Astrocyte (in vitro differentiated cells and primary cell): ENCODE results near the gene CEMP1.

ENCODE experiments used
- EZH2 ChIP-seq: IDR thresholded peaks from 2 replicates; pipeline ENCODE4 v1.6.1; 2012; ENCODE audit warnings: mild to moderate bottlenecking, low read length, inconsistent platforms; ENCODE audit not compliant: insufficient read depth
- TF ChIP-seq, protein P1 (sequence below): IDR thresholded peaks from 2 replicates; pipeline ENCODE4 v1.5.1; 2011; ENCODE audit warnings: low read depth, mild to moderate bottlenecking, inconsistent platforms, low read length, moderate library complexity; ENCODE audit not compliant: insufficient read depth

DNA sequence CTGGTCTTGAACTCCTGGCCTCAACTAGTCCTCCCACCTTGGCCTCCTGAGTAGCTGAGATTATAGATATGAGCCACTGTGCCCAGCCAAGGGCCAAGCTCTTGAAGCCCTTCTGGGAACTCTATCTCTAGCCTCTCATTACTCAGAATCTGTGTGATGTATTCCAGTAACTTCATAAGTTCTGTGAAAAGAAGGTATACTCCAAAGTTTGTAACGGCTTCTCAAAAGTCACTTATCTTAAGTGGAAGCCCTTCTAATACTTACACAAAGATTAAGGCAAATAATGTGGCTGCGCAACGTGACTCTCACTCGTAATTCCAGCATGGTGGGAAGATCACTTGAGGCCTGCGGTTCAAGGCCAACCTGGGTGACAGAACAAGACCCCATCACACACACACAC is 36.6 kb downstream of the CEMP1 start:
- TF ChIP-seq EZH2, result no peak
- TF ChIP-seq, protein P1, sequence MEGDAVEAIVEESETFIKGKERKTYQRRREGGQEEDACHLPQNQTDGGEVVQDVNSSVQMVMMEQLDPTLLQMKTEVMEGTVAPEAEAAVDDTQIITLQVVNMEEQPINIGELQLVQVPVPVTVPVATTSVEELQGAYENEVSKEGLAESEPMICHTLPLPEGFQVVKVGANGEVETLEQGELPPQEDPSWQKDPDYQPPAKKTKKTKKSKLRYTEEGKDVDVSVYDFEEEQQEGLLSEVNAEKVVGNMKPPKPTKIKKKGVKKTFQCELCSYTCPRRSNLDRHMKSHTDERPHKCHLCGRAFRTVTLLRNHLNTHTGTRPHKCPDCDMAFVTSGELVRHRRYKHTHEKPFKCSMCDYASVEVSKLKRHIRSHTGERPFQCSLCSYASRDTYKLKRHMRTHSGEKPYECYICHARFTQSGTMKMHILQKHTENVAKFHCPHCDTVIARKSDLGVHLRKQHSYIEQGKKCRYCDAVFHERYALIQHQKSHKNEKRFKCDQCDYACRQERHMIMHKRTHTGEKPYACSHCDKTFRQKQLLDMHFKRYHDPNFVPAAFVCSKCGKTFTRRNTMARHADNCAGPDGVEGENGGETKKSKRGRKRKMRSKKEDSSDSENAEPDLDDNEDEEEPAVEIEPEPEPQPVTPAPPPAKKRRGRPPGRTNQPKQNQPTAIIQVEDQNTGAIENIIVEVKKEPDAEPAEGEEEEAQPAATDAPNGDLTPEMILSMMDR, result no peak
